ENCODE measurements around the gene NXN.
A peak's percentile ranks its signal among the peaks of the same experiment; 100 is the strongest.

The NXN gene

DNA sequence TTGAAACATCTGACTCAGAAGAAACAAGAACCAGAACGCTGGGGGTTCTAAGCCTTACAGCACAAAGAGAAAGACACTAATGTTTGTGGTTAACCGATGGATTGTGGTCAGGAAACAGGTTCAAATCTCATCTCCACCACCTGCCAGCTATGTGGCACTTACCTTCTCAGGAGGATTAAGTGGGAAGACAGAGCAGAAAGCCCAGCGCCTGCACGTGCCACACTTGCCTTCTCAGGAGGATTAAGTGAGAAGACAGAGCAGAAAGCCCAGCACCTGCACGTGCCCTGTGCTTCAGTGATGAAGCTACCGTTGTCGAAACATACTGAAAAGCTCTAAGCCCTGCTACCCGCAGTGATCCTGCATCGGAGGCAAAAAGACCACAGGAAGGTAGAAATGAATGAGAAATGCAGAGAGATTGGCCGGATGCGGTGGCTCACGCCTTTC lies 90.6 kb downstream of the NXN start:
- peaks cover 23% of the 10 kb centered on the region for H3K4me1 ChIP-seq (ENCODE audit: control insufficient read depth, low read length)
- no peaks in the 10 kb centered on the region for H4K20me1 ChIP-seq (ENCODE audit: control insufficient read depth, insufficient read depth, low read depth, low read length)
- no peaks in the 10 kb centered on the region for H3K9me3 ChIP-seq (ENCODE audit: control insufficient read depth, insufficient read depth, low read length)
- no peaks in the 10 kb centered on the region for H3F3A ChIP-seq (ENCODE audit: control insufficient read depth, insufficient read depth)
- H3K36me3 ChIP-seq (ENCODE audit: control insufficient read depth, low read length), result no peaks in the 10 kb centered on the region
- no peaks in the 10 kb centered on the region for H3K79me2 ChIP-seq (ENCODE audit: control insufficient read depth, low read length)
- TF ChIP-seq, protein P1, sequence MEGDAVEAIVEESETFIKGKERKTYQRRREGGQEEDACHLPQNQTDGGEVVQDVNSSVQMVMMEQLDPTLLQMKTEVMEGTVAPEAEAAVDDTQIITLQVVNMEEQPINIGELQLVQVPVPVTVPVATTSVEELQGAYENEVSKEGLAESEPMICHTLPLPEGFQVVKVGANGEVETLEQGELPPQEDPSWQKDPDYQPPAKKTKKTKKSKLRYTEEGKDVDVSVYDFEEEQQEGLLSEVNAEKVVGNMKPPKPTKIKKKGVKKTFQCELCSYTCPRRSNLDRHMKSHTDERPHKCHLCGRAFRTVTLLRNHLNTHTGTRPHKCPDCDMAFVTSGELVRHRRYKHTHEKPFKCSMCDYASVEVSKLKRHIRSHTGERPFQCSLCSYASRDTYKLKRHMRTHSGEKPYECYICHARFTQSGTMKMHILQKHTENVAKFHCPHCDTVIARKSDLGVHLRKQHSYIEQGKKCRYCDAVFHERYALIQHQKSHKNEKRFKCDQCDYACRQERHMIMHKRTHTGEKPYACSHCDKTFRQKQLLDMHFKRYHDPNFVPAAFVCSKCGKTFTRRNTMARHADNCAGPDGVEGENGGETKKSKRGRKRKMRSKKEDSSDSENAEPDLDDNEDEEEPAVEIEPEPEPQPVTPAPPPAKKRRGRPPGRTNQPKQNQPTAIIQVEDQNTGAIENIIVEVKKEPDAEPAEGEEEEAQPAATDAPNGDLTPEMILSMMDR (IDR thresholded peaks at IDR 0.05; ENCODE audit: low read depth, low read length, poor library complexity, severe bottlenecking), result no peak
- no peak for TF ChIP-seq EZH2phosphoT487 (IDR thresholded peaks at IDR 0.05; ENCODE audit: borderline replicate concordance, low read length)
- no peak overlapping the region for H3K4me3 ChIP-seq (ENCODE audit: low read length)
- no peaks in the 10 kb centered on the region for H3K9me2 ChIP-seq (replicated peaks; ENCODE audit: control insufficient read depth, low read length)
- H3K27me3 ChIP-seq (ENCODE audit: control insufficient read depth, low read length), result no peaks in the 10 kb centered on the region
- no peak overlapping the region for H3K4me2 ChIP-seq (ENCODE audit: low read length)
- peak overlapping the region; percentile 20; the same call in 1 of the 2 replicates for H3K27ac ChIP-seq (ENCODE audit: low read depth, low read length)

DNA sequence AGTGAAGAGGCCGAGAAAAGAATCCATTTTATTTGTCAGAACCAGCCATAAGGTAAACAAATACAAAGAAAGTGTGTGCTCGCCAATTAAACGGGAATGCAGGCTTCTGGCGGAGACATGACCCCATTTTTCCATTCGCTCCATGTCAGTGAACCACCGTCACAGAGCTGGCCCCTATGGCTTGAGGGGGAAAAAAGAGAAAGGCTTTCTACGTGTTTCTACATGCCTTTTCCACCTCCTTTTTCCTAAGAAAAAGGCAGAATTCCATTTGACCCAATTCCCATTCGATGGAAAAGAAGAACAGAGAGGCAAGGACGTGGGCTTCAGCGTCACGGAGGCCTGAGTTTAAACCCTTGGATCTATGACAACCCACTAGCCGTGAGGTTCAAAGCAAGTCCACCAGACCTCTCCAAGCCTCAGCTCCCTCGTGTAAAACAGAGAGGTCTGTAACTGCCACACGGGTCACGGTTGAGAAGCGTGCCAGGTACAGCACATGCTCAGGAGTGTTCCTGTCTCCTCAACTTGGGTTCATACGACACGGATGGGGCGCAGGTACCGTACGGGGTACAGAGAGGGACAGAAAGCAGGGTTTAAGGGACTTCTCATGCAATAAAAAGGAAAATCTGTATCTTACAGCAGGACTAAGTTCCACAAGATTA lies 91.9 kb downstream of the NXN start:
- H3F3A ChIP-seq (ENCODE audit: control insufficient read depth, insufficient read depth), result no peaks in the 10 kb centered on the region
- TF ChIP-seq EZH2phosphoT487 (IDR thresholded peaks at IDR 0.05; ENCODE audit: borderline replicate concordance, low read length), result no peak
- TF ChIP-seq, protein P1 (IDR thresholded peaks at IDR 0.05; ENCODE audit: low read depth, low read length, poor library complexity, severe bottlenecking), result no peak
- peaks cover 31% of the 10 kb centered on the region for H3K4me1 ChIP-seq (ENCODE audit: control insufficient read depth, low read length)
- H3K27ac ChIP-seq (ENCODE audit: low read depth, low read length), result no peak overlapping the region
- H4K20me1 ChIP-seq (ENCODE audit: control insufficient read depth, insufficient read depth, low read depth, low read length), result no peaks in the 10 kb centered on the region
- no peaks in the 10 kb centered on the region for H3K27me3 ChIP-seq (ENCODE audit: control insufficient read depth, low read length)
- no peaks in the 10 kb centered on the region for H3K79me2 ChIP-seq (ENCODE audit: control insufficient read depth, low read length)
- H3K4me3 ChIP-seq (ENCODE audit: low read length), result no peak overlapping the region
- H3K9me2 ChIP-seq (replicated peaks; ENCODE audit: control insufficient read depth, low read length), result no peaks in the 10 kb centered on the region
- H3K36me3 ChIP-seq (ENCODE audit: control insufficient read depth, low read length), result no peaks in the 10 kb centered on the region
- no peak overlapping the region for H3K4me2 ChIP-seq (ENCODE audit: low read length)
- H3K9me3 ChIP-seq (ENCODE audit: control insufficient read depth, insufficient read depth, low read length), result no peaks in the 10 kb centered on the region

DNA sequence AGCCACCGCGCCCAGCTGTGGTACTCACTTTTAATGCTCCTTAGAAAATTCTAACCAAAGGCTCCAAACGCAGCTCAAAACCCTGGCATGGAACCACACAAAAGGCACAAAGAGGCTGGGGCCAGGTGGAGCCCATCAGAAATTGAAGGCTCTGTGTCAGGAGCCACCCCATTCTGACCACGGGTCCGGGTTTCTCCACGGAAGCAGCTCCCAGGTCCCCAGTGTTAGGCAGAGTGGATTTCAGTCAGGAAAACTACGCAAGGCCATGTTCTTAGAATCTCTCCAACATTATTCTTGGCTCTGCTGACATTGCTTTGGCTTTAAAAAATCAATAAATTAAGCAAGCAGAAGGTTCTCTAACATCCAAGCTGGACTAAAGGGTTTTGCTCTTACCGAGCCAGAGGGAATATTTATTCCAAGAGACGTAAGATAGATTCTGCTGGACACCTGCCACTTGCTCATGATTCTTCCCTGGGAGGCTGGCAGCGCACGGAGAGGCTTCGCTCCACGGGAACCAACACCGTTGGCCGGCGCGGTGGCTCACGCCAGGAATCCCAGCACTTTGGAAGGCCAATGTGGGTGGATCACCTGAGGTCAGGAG lies 93.5 kb downstream of the NXN start:
- H3K9me3 ChIP-seq (ENCODE audit: control insufficient read depth, insufficient read depth, low read length), result no peaks in the 10 kb centered on the region
- no peaks in the 10 kb centered on the region for H3K79me2 ChIP-seq (ENCODE audit: control insufficient read depth, low read length)
- no peak for TF ChIP-seq EZH2phosphoT487 (IDR thresholded peaks at IDR 0.05; ENCODE audit: borderline replicate concordance, low read length)
- TF ChIP-seq, protein P1 (IDR thresholded peaks at IDR 0.05; ENCODE audit: low read depth, low read length, poor library complexity, severe bottlenecking), result no peak
- no peaks in the 10 kb centered on the region for H3K27me3 ChIP-seq (ENCODE audit: control insufficient read depth, low read length)
- peaks cover 33% of the 10 kb centered on the region for H3K4me1 ChIP-seq (ENCODE audit: control insufficient read depth, low read length)
- H3K36me3 ChIP-seq (ENCODE audit: control insufficient read depth, low read length), result no peaks in the 10 kb centered on the region
- no peak overlapping the region for H3K4me3 ChIP-seq (ENCODE audit: low read length)
- no peak overlapping the region for H3K4me2 ChIP-seq (ENCODE audit: low read length)
- no peaks in the 10 kb centered on the region for H4K20me1 ChIP-seq (ENCODE audit: control insufficient read depth, insufficient read depth, low read depth, low read length)
- H3K27ac ChIP-seq (ENCODE audit: low read depth, low read length), result no peak overlapping the region
- H3K9me2 ChIP-seq (replicated peaks; ENCODE audit: control insufficient read depth, low read length), result no peaks in the 10 kb centered on the region
- H3F3A ChIP-seq (ENCODE audit: control insufficient read depth, insufficient read depth), result no peaks in the 10 kb centered on the region
